Measurements from ENCODE around the gene CXCL1. TPM values are rescaled to one million over a fixed set of nuclear protein-coding genes. Genes with fewer than 3 reads are reported as not detected.
"Not testable (repeated sequence)": the region's sequence is repeated elsewhere in the genome, so short reads cannot be mapped to it uniquely, and the experiment has no call there.

CXCL1 gene
- total RNA-seq, 1 donor from 2014 or later: 18.0 TPM

DNA sequence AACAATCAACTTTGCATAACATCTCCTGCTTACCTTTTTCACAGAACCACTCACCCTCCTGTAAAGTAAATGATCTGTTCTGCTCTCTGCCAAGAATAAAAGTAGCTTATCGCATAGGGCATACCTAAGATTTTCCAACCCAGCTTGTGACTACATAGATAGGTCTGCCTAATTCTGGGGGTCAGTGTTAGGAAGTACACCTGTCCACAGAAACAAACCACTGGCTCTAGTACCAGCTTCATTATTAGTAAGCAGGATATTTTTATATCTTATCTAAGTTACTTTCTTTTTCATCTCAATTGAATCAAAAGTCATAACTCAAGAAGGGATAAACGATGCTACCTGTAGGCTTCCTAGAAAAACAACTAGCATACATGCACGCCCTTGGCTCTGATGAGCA lies 23.8 kb downstream of the CXCL1 start:
- Histone ChIP-seq H3K36me3 (no peaks in the 10 kb centered on the region), H3K9me3 (no peaks in the 10 kb centered on the region), H3K27ac (no peak overlapping the region), H3K27me3 (no peaks in the 10 kb centered on the region), H3K4me1 (no peaks in the 10 kb centered on the region), H3K4me3 (no peak overlapping the region)
- TF ChIP-seq, protein P1, sequence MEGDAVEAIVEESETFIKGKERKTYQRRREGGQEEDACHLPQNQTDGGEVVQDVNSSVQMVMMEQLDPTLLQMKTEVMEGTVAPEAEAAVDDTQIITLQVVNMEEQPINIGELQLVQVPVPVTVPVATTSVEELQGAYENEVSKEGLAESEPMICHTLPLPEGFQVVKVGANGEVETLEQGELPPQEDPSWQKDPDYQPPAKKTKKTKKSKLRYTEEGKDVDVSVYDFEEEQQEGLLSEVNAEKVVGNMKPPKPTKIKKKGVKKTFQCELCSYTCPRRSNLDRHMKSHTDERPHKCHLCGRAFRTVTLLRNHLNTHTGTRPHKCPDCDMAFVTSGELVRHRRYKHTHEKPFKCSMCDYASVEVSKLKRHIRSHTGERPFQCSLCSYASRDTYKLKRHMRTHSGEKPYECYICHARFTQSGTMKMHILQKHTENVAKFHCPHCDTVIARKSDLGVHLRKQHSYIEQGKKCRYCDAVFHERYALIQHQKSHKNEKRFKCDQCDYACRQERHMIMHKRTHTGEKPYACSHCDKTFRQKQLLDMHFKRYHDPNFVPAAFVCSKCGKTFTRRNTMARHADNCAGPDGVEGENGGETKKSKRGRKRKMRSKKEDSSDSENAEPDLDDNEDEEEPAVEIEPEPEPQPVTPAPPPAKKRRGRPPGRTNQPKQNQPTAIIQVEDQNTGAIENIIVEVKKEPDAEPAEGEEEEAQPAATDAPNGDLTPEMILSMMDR (IDR thresholded peaks at IDR 0.05): no peak
- DNase-seq (ENCODE audit: low spot score in 2 of 2): no peak
- intact Hi-C loops (cut with DNase I): no loop called here

DNA sequence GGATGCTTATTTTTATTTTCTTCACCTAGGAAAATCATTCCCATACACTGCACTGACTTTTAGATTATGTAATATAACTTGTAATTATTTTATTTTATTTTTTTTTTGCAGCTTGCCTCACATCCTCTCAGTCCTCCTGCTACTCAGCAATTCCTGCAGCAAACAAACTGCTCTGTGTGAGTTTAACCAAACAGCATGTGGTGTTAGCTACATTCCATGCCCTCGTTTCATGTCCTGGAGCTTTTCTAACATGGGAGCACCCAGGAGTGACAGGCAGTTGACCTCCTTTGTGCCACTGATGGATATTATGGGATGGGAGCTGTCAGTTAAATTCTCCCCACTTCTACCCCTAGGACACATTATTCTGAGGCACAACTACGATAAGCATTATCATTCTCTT lies 24.8 kb downstream of the CXCL1 start:
- Histone ChIP-seq H3K27me3 (no peaks in the 10 kb centered on the region), H3K9me3 (no peaks in the 10 kb centered on the region), H3K4me1 (no peaks in the 10 kb centered on the region), H3K4me3 (no peak overlapping the region), H3K27ac (no peak overlapping the region), H3K36me3 (no peaks in the 10 kb centered on the region)
- TF ChIP-seq, protein P1 (IDR thresholded peaks at IDR 0.05): no peak
- no peak for DNase-seq (ENCODE audit: low spot score in 2 of 2)
- intact Hi-C loops (cut with DNase I): no loop called here

DNA sequence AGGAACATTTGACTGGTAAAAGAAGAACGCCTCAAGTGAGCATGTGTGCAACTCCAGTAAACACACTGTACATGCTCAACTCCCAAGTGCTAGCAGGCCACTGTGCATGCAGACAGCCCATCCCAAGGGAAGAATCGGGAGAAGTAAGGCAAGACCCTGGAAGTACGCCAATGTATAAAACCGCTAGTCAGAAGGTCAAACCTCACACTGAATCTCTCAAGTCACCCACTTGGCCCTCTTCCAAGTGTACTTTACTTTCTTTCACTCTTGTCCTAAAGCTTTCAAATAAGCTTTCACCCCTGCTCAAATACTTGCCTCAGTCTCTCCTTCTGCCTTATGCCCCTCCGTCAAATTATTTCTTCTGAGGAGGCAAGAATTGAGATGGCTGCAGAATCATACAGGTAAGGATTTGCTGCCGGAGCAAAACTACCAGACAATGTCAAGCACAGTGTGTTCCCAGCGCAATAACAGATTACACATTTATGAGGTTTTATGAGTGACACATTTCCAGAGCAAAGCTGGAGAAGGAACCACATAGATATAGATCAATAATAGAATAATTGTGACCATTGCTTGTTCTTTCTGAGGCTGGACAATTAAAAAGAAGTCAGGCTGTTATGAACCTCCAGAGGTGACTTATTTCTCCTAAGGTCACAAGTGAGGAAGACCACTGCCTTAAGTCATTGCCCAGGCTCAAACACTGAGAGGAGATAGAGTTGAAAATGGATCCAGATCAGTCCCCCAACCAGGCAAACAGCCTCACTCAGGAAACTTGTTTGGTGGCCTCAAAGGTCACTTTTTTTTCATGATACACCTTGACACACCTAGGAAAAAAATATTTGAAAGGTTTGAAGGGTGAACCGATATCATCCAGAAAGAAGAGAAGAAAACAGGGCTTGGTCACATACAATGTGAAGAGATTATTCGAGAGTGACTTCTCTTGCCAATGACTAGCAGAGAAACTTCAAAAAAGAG lies 26.3 kb downstream of the CXCL1 start:
- no peak for DNase-seq (ENCODE audit: low spot score in 2 of 2)
- TF ChIP-seq, protein P1 (IDR thresholded peaks at IDR 0.05): no peak
- Histone ChIP-seq H3K36me3 (no peaks in the 10 kb centered on the region), H3K9me3 (no peaks in the 10 kb centered on the region), H3K4me1 (no peaks in the 10 kb centered on the region), H3K4me3 (no peak overlapping the region), H3K27me3 (no peaks in the 10 kb centered on the region), H3K27ac (no peak overlapping the region)
- intact Hi-C loops (cut with DNase I): no loop called here

DNA sequence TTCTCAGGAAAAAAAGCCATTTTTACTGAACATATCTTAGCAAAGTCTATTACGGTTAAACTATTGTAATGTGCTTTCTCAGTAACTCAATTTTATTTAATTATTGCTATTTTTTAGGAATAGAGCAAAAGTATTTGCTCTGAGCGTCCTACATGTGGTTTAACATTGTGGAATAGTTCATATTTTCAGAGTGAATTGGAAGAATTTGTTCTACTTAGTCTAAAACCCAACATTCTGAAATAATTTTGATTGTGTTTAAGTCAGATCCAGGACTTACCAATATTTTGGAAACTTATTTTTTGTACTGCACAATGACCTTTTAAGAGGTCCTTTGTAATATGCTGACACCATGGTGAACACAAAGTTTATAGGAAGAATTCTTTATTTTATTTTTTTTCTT lies 27.2 kb downstream of the CXCL1 start:
- no peaks in the 10 kb centered on the region for H3K36me3 ChIP-seq
- H3K4me3 ChIP-seq: no peak overlapping the region
- no peaks in the 10 kb centered on the region for H3K9me3 ChIP-seq
- intact Hi-C loops (cut with DNase I): no loop called here
- no peaks in the 10 kb centered on the region for H3K4me1 ChIP-seq
- no peak overlapping the region for H3K27ac ChIP-seq
- DNase-seq (ENCODE audit: low spot score in 2 of 2): no peak
- TF ChIP-seq, protein P1 (IDR thresholded peaks at IDR 0.05): no peak
- no peaks in the 10 kb centered on the region for H3K27me3 ChIP-seq

DNA sequence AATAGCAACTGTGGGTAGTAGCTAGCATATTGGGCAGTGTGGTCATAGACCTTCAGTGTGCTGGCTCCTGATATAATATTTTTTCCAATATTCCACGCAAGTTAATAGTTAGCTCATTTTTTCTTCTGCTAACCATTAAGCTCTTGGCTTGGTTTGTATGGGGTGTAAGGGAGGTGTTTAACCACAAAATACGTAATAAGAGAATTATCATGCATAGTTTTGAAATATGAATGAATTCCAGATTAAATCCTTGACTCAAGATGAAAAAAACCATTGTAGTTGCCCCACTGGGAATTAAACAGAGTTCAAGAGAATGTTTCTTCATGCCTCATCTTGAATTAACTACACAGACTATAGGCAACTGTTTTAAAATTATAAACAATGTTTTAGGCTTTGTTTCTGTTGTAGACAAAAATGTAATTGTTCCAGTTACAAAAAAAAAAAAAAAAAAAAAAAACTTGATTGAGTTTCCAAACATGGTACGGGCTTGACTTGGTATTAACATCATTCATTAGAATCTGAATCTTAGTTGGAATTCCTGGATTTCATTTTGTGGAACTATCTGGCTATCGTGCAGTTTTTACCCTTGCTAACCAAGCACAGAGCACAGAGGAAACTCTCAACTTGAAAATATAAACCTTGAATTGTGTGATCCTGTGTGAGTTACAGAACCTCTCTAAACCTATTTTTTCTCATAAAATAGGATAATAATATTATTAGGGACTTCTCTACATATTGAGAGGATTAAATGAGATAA lies 28.4 kb downstream of the CXCL1 start:
- DNase-seq (ENCODE audit: low spot score in 2 of 2): no peak
- intact Hi-C loops (cut with DNase I): no loop called here
- no peaks in the 10 kb centered on the region for H3K27me3 ChIP-seq

DNA sequence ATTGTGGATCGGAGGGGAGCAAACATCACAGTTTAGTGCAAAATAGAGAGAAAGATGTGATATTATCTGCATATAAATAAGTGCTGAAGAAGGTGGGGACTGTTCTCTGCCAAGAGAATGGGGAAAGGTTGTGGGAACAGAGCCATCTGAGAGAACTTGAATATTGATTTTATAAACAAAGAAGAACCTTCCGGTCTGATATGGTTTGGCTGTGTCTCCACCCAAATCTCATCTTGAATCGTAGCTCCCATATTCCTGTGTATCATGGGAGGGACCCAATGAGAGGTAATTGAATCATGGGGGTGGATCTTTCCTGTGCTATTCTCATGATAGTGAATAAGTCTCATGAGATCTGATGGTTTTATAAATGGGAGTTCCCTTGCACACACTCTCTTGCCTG lies 30.1 kb downstream of the CXCL1 start:
- H3K4me3 ChIP-seq; intact Hi-C loops (cut with DNase I); H3K9me3 ChIP-seq; DNase-seq (ENCODE audit: low spot score in 2 of 2); H3K4me1 ChIP-seq; H3K36me3 ChIP-seq; H3K27me3 ChIP-seq; H3K27ac ChIP-seq: not testable (repeated sequence)

More for the DNA sequence above, 28.4 kb downstream of the CXCL1 start:
- no peak overlapping the region for H3K27ac ChIP-seq
- no peaks in the 10 kb centered on the region for H3K36me3 ChIP-seq
- no peaks in the 10 kb centered on the region for H3K9me3 ChIP-seq
- TF ChIP-seq, protein P1 (IDR thresholded peaks at IDR 0.05): no peak
- no peaks in the 10 kb centered on the region for H3K4me1 ChIP-seq
- no peak overlapping the region for H3K4me3 ChIP-seq

Data from ascending aorta (tissue), 2 donors.